Esophagus muscularis mucosa (tissue), 4 donors: ENCODE results near the gene RYR1. TPM values are rescaled to one million over a fixed set of nuclear protein-coding genes. Genes with fewer than 3 reads are reported as not detected.
"Not testable (repeated sequence)": the region's sequence is repeated elsewhere in the genome, so short reads cannot be mapped to it uniquely, and the experiment has no call there.

ENCODE experiments used
- DNase-seq: peaks from one replicate; pipeline ENCODE4 v3.0.0-alpha.2; 2017; ENCODE audit errors: extremely low spot score
- H3K27ac ChIP-seq, 4 donors: fragments of 200-600 bp; sonication (generic); replicated peaks in 1 of 4; 1 replicate in 3 of 4; 2 replicates in 1 of 4; pipeline ENCODE4 v1.5.1; 2016 to 2019; ENCODE audit warnings: mild to moderate bottlenecking in 1 of 4
- H3K27me3 ChIP-seq, 4 donors: fragments of 200-600 bp; sonication (generic); one replicate each; pipeline versions ENCODE4 v1.5.1 to v1.6.0; 2016 to 2019
- H3K36me3 ChIP-seq, 4 donors: fragments of 200-600 bp; sonication (generic); one replicate each; pipeline ENCODE4 v1.5.1; 2016 to 2019
- H3K4me1 ChIP-seq, 4 donors: fragments of 200-600 bp; sonication (generic); one replicate each; pipeline ENCODE4 v1.5.1; 2016 to 2019
- H3K4me3 ChIP-seq, 4 donors: fragments of 200-600 bp; sonication (generic); 1 replicate in 2 of 4; 2 replicates in 2 of 4; pipeline ENCODE4 v1.5.1; 2016 to 2019; ENCODE audit warnings: mild to moderate bottlenecking in 4 of 4, moderate library complexity in 1 of 4
- H3K9me3 ChIP-seq, 4 donors: fragments of 200-600 bp; sonication (generic); 1 replicate in 3 of 4; 2 replicates in 1 of 4; pipeline ENCODE4 v1.5.1; 2016 to 2019
- EP300 ChIP-seq: sonication (generic); formaldehyde crosslinking; IDR thresholded peaks from one replicate; pipeline ENCODE4 v1.6.1; 2017; ENCODE audit warnings: antibody characterized with exemption
- POLR2A ChIP-seq: fragments of 450-650 bp; IDR thresholded peaks from one replicate; pipeline ENCODE4 v1.6.1; 2017; ENCODE audit warnings: antibody characterized with exemption, moderate library complexity, mild to moderate bottlenecking, low read depth
- POLR2AphosphoS5 ChIP-seq, 2 donors: sonication (generic); formaldehyde crosslinking; IDR thresholded peaks; one replicate each; pipeline ENCODE4 v1.6.1; 2017; ENCODE audit warnings: antibody characterized with exemption in 2 of 2
- WGBS: methylation state at CpG from one replicate; pipeline ENCODE4 v1.1.5; 2018; 5-methylcytosine and 5-hydroxymethylcytosine counted together
- intact Hi-C: fragments of 100-400 bp; cut with DNase I; formaldehyde crosslinking; loops from one replicate; pipeline ENCODE4 v1.15.1; 2023
- total RNA-seq, 4 donors: library from RNA; depleted of rRNA; stranded (reverse); fragments of >200 nt; gene quantifications; one replicate each; pipeline versions ENCODE4 v1.1.0 to v1.2.1, GENCODE V29; 2016
- TF ChIP-seq, protein P1 (sequence below), 3 experiments: fragments of 200-600 bp in 2 of 3; fragments of 450-650 bp in 1 of 3; sonication (generic) in 2 of 3; IDR thresholded peaks; one replicate each; pipeline ENCODE4 v1.5.1; 2017 to 2019; ENCODE audit warnings: antibody characterized with exemption in 3 of 3, mild to moderate bottlenecking in 2 of 3, moderate library complexity in 1 of 3

RYR1 gene
- total RNA-seq, 4 donors from 2014 or later = 0.99 to 4.0 (median 2.7) TPM

DNA sequence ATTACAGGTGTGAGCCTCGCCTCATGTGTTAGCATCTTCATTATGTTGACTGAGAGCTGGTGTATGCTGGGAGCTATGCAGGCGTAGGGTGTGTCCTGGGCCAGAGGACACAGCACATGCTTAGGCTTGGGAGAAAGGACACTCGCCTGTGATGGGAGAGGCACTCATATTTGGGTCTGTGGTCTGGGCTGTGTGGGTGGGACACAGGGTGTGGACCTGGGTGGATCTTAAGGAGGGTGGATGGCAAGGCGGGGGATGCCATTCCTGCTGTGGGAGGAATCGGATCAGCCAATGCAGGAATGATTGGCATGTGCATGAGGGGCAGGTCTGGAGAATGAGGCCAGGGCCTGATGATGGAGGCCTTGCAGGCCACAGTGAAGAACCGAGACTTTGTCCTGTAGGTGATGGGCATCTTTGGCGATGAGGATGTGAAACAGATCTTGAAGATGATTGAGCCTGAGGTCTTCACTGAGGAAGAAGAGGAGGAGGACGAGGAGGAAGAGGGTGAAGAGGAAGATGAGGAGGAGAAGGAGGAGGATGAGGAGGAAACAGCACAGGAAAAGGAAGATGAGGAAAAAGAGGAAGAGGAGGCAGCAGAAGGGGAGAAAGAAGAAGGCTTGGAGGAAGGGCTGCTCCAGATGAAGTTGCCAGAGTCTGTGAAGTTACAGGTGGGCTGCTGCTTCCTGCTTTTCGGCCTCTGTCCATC is 55.4 kb downstream of the RYR1 start:
- Histone ChIP-seq H3K36me3 (no peaks in the 10 kb centered on the region), H3K27ac (no peak overlapping the region), H3K27me3 (peaks cover 0 to 25% (median 0%) of the 10 kb centered on the region in 4 donors), H3K9me3 (peaks cover 0 to 16% (median 0%) of the 10 kb centered on the region in 4 donors), H3K4me3 (no peak overlapping the region), H3K4me1 (no peaks in the 10 kb centered on the region)
- no peak for DNase-seq
- intact Hi-C loops = no loop called here
- TF ChIP-seq, protein P1, sequence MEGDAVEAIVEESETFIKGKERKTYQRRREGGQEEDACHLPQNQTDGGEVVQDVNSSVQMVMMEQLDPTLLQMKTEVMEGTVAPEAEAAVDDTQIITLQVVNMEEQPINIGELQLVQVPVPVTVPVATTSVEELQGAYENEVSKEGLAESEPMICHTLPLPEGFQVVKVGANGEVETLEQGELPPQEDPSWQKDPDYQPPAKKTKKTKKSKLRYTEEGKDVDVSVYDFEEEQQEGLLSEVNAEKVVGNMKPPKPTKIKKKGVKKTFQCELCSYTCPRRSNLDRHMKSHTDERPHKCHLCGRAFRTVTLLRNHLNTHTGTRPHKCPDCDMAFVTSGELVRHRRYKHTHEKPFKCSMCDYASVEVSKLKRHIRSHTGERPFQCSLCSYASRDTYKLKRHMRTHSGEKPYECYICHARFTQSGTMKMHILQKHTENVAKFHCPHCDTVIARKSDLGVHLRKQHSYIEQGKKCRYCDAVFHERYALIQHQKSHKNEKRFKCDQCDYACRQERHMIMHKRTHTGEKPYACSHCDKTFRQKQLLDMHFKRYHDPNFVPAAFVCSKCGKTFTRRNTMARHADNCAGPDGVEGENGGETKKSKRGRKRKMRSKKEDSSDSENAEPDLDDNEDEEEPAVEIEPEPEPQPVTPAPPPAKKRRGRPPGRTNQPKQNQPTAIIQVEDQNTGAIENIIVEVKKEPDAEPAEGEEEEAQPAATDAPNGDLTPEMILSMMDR (IDR thresholded peaks at IDR 0.05) = no peak
- TF ChIP-seq EP300 (no peak), POLR2A (no peak), POLR2AphosphoS5 (IDR thresholded peaks at IDR 0.05) (no peak)
- WGBS = 81% methylated on average over 7 of the region's 9 CpGs

DNA sequence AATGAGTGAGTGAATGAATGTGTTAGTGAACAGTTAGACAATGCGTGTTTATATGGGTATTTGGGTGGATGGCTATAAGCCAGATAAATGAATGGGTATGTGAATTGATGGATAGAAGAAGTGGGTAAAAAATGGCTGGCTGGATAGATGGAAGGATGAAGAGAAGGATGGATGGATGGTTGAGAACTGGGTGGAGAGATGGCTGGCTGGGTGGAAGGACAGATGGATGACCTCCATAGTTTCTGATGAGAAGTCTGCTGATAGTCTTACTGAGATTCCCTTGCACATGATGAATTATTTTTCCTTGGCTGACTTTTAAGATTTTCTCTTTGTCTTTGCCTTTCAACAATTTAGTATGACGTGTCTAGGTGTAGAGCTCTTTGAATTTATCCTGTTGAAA is 57.4 kb downstream of the RYR1 start:
- TF ChIP-seq POLR2A = no peak
- TF ChIP-seq, protein P1 (IDR thresholded peaks at IDR 0.05) = no peak
- no peak for TF ChIP-seq EP300
- no peak for TF ChIP-seq POLR2AphosphoS5 (IDR thresholded peaks at IDR 0.05)
- DNase-seq = no peak
- Histone ChIP-seq H3K27ac (no peak overlapping the region), H3K36me3 (no peaks in the 10 kb centered on the region), H3K4me3 (no peak overlapping the region), H3K4me1 (no peaks in the 10 kb centered on the region), H3K9me3 (peaks cover 0 to 16% (median 0%) of the 10 kb centered on the region in 4 donors), H3K27me3 (peaks cover 0 to 25% (median 0%) of the 10 kb centered on the region in 4 donors)
- intact Hi-C loops = no loop called here
- 90% methylated on average over 2 of the region's 2 CpGs for WGBS

DNA sequence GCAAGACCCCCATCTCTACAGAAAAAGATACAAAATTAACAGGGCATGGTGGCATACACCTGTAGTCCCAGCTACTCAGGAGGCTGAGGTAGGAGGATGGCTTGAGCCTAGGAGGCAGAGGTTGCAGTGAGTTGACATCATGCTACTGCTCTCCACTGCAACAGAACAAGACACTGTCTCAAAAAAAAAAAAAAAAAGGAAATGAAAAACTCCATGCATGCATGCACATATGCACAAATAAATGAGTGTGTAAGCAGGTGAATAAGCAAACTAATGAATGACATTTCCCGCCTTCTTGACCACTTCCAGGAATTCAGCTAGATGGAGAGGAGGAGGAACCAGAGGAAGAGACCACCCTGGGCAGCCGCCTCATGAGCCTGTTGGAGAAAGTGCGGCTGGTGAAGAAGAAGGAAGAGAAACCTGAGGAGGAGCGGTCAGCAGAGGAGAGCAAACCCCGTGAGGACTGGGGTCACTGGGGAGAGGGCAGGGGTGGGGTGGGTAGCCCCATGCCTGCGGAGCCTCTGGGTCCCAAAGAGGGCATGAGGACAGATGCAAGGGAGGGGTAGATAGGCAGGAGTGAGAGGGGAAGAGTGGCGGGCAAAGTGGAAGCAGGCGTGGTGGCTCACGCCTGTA is 58.8 kb downstream of the RYR1 start:
- H3K9me3 ChIP-seq = peaks cover 0 to 16% (median 0%) of the 10 kb centered on the region in 4 donors
- no peak overlapping the region for H3K27ac ChIP-seq
- H3K27me3 ChIP-seq = peaks cover 0 to 17% (median 0%) of the 10 kb centered on the region in 4 donors
- 72% methylated on average over 9 of the region's 9 CpGs for WGBS
- no peaks in the 10 kb centered on the region for H3K4me1 ChIP-seq
- H3K36me3 ChIP-seq = no peaks in the 10 kb centered on the region
- intact Hi-C loops = no loop called here
- no peak overlapping the region for H3K4me3 ChIP-seq
- DNase-seq = no peak
- TF ChIP-seq POLR2A (no peak), POLR2AphosphoS5 (IDR thresholded peaks at IDR 0.05) (no peak), EP300 (no peak)
- TF ChIP-seq, protein P1 (IDR thresholded peaks at IDR 0.05) = no peak

DNA sequence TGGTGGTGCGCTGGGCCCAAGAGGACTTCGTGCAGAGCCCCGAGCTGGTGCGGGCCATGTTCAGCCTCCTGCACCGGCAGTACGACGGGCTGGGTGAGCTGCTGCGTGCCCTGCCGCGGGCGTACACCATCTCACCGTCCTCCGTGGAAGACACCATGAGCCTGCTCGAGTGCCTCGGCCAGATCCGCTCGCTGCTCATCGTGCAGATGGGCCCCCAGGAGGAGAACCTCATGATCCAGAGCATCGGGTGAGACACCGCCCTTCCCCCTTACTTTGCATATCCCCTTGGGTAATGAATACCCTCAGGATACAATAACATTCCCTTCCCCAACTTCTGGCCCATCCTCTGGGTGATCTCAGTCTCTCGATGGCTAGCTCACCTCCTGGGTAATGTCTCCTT is 60.9 kb downstream of the RYR1 start:
- TF ChIP-seq, protein P1 (IDR thresholded peaks at IDR 0.05) = no peak
- no peak for TF ChIP-seq POLR2AphosphoS5 (IDR thresholded peaks at IDR 0.05)
- no peak for TF ChIP-seq EP300
- TF ChIP-seq POLR2A = no peak
- H3K27me3 ChIP-seq = peaks cover 0 to 14% (median 0%) of the 10 kb centered on the region in 4 donors
- H3K27ac ChIP-seq = no peak overlapping the region
- no peak for DNase-seq
- H3K36me3 ChIP-seq = no peaks in the 10 kb centered on the region
- WGBS = 82% methylated on average over 18 of the region's 21 CpGs
- H3K4me1 ChIP-seq = no peaks in the 10 kb centered on the region
- no peak overlapping the region for H3K4me3 ChIP-seq
- peaks cover 0 to 16% (median 0%) of the 10 kb centered on the region in 4 donors for H3K9me3 ChIP-seq
- intact Hi-C loops = no loop called here

DNA sequence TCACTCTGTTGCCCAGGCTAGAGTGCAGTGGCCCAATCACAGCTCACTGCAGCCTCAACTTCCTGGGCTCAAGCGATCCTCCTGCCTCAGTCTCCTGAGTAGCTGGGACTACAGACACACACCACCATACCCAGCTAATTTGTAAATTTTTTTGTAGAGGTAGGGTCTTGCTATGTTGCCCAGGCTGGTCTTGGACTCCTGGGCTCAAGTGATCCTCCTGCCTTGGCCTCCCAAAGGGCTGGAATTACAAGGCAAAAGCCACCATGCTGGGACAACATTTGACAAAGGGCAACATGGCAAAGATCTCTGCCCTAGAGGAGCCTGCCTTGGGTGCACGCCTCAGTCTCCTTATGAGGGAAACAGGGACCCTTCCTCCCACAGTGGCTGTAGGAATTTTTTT is 61.9 kb downstream of the RYR1 start:
- intact Hi-C loops, H3K36me3 ChIP-seq, H3K4me1 ChIP-seq, H3K27ac ChIP-seq, DNase-seq, H3K4me3 ChIP-seq: not testable (repeated sequence)
- WGBS = 90% methylated on average over 2 of the region's 2 CpGs
- Histone ChIP-seq H3K9me3 (peaks cover 0 to 11% (median 0%) of the 10 kb centered on the region in 4 donors), H3K27me3 (peaks cover 0 to 14% (median 0%) of the 10 kb centered on the region in 4 donors)
